AML-193 (cell line): ENCODE results near the gene GGT5.
"Not testable (repeated sequence)": the region's sequence is repeated elsewhere in the genome, so short reads cannot be mapped to it uniquely, and the experiment has no call there.

ENCODE experiments used
- DNase-seq, 2 experiments: peaks; one replicate each; lab custom pipeline; 2025; lab: John Stamatoyannopoulos, UW

The GGT5 gene

GRCh38 chr22:24245030-24245431 lies at the start of gene GGT5:
GGT5 (minus strand) TSS chr22:24245082; CDS start chr22:24244725, 357 bp downstream.
- DNase-seq = peak in 1 of 2 experiments; percentile 24

- not testable (repeated sequence) for DNase-seq
These were observed 47.4 kb upstream of the GGT5 start for GRCh38 chr22:24292202-24292830.

- no peak for DNase-seq
These were observed 46.8 kb upstream of the GGT5 start for GRCh38 chr22:24291515-24292201.

GRCh38 chr22:24290459-24290858 lies 45.6 kb upstream of the GGT5 start:
- DNase-seq = no peak

GRCh38 chr22:24289741-24290163 lies 44.9 kb upstream of the GGT5 start:
- DNase-seq = no peak

GRCh38 chr22:24289114-24289513 lies 44.2 kb upstream of the GGT5 start:
- DNase-seq = no peak

- not testable (repeated sequence) for DNase-seq
These were observed 42.9 kb upstream of the GGT5 start for GRCh38 chr22:24287801-24288200.

- DNase-seq = not testable (repeated sequence)
These were observed 42.3 kb upstream of the GGT5 start for GRCh38 chr22:24287212-24287611.

- DNase-seq = no peak
These were observed 40.4 kb upstream of the GGT5 start for GRCh38 chr22:24285245-24285644.

GRCh38 chr22:24284747-24285203 lies 39.9 kb upstream of the GGT5 start:
- DNase-seq = no peak

GRCh38 chr22:24282401-24282800 lies 37.5 kb upstream of the GGT5 start:
- DNase-seq = no peak

- DNase-seq = not testable (repeated sequence)
These were observed 35.5 kb upstream of the GGT5 start for GRCh38 chr22:24280363-24280762.

- not testable (repeated sequence) for DNase-seq
These were observed 30.0 kb upstream of the GGT5 start for GRCh38 chr22:24274696-24275405.

GRCh38 chr22:24273906-24274305 lies 29.0 kb upstream of the GGT5 start:
- not testable (repeated sequence) for DNase-seq

GRCh38 chr22:24273031-24273430 lies 28.1 kb upstream of the GGT5 start:
- not testable (repeated sequence) for DNase-seq

- no peak for DNase-seq
These were observed 26.5 kb upstream of the GGT5 start for GRCh38 chr22:24271386-24271854.

- peak; percentile 85 to 92 for DNase-seq
These were observed 25.9 kb upstream of the GGT5 start, which contains the start of gene SPECC1L for GRCh38 chr22:24270556-24271385. SPECC1L (plus strand) TSS chr22:24270831; CDS start chr22:24302232, 31,401 bp downstream.

- DNase-seq = not testable (repeated sequence)
These were observed 21.6 kb upstream of the GGT5 start for GRCh38 chr22:24266495-24266894.

GRCh38 chr22:24265734-24266133 lies 20.9 kb upstream of the GGT5 start:
- no peak for DNase-seq

- DNase-seq = not testable (repeated sequence)
These were observed 19.5 kb upstream of the GGT5 start for GRCh38 chr22:24264329-24264896.

- DNase-seq = not testable (repeated sequence)
These were observed 18.6 kb upstream of the GGT5 start for GRCh38 chr22:24263479-24263878.
